T47D (cell line): ENCODE measurements around the gene NPPB.
"Not testable (repeated sequence)": the region's sequence is repeated elsewhere in the genome, so short reads cannot be mapped to it uniquely, and the experiment has no call there.

Experiments
- DNase-seq, 2 experiments: peaks; one replicate each; pipeline versions ENCODE4 v3.0.0 to v3.0.0-alpha.2; 2011 to 2012; ENCODE audit warnings: low read depth in 1 of 2, low spot score in 1 of 2
- JUND ChIP-seq: IDR thresholded peaks from 2 replicates; pipeline ENCODE4 v1.6.1; 2012; ENCODE audit warnings: low read depth
- in situ Hi-C: cut with HindIII; loops from 2 replicates; pipeline ENCODE4 v1.10.0; 2016; ENCODE audit warnings: low sequenced_read_pairs, low pct_unique_long_range_greater_than_20kb

The NPPB gene

GRCh38 chr1:11858613-11858967 is at the start of gene NPPB:
TSS of gene NPPB (minus strand) at chr1:11858945. CDS start at chr1:11858833, 112 bp downstream.
- no peak for DNase-seq
- in situ Hi-C loops, result no loop called here
- TF ChIP-seq JUND, result no peak

GRCh38 chr1:11908095-11908675 is 49.4 kb upstream of the NPPB start:
- peak; percentile 75 for TF ChIP-seq JUND
- in situ Hi-C loops, result no loop called here

GRCh38 chr1:11907275-11908094 is 48.7 kb upstream of the NPPB start:
- in situ Hi-C loops, result no loop called here
- no peak for TF ChIP-seq JUND
- DNase-seq, result peak; percentile 59 to 91

More at GRCh38 chr1:11908095-11908675, 49.4 kb upstream of the NPPB start:
- peak; percentile 18 to 97 for DNase-seq

- TF ChIP-seq JUND, result no peak
- in situ Hi-C loops, result no loop called here
- no peak for DNase-seq
Measured at GRCh38 chr1:11906870-11907269, 48.1 kb upstream of the NPPB start.

- DNase-seq, result no peak
- in situ Hi-C loops, result no loop called here
- TF ChIP-seq JUND, result no peak
Measured at GRCh38 chr1:11904978-11905377, 46.2 kb upstream of the NPPB start.

- in situ Hi-C loops, result not testable (repeated sequence)
Measured at GRCh38 chr1:11904156-11904555, 45.4 kb upstream of the NPPB start.

GRCh38 chr1:11903210-11903609 is 44.5 kb upstream of the NPPB start:
- no peak for DNase-seq
- TF ChIP-seq JUND, result no peak
- in situ Hi-C loops, result no loop called here

More at GRCh38 chr1:11904156-11904555, 45.4 kb upstream of the NPPB start:
- DNase-seq, result not testable (repeated sequence)

- in situ Hi-C loops, DNase-seq: not testable (repeated sequence)
Measured at GRCh38 chr1:11901446-11901845, 42.7 kb upstream of the NPPB start.

GRCh38 chr1:11898831-11899467 is 40.2 kb upstream of the NPPB start:
- no peak for TF ChIP-seq JUND
- in situ Hi-C loops, result no loop called here
- DNase-seq, result peak in 1 of 2 experiments; percentile 39

GRCh38 chr1:11898086-11898785 is 39.5 kb upstream of the NPPB start:
- DNase-seq, result no peak
- no peak for TF ChIP-seq JUND
- in situ Hi-C loops, result no loop called here

- DNase-seq, in situ Hi-C loops: not testable (repeated sequence)
Measured at GRCh38 chr1:11894501-11894900, 35.8 kb upstream of the NPPB start.

GRCh38 chr1:11893907-11894251 is 35.1 kb upstream of the NPPB start:
- TF ChIP-seq JUND, result no peak
- peak; percentile 70 to 79 for DNase-seq
- in situ Hi-C loops, result no loop called here
